C4-2B (cell line): ENCODE measurements around the gene STARD10.

Experiments
- H3K27ac ChIP-seq: fragments of 450-650 bp; 2 replicates; pipeline ENCODE4 v1.5.1; 2017
- CTCF ChIP-seq: fragments of 450-650 bp; conservative IDR thresholded peaks from 2 replicates; pipeline ENCODE4 v1.5.1; 2017; ENCODE audit warnings: mild to moderate bottlenecking
- ZFX ChIP-seq: fragments of 450-650 bp; IDR thresholded peaks from 2 replicates; pipeline ENCODE4 v1.6.1; 2017

Gene STARD10

GRCh38 chr11:72776844-72777754, 16.7 kb downstream of the STARD10 start:
- no peak overlapping the region for H3K27ac ChIP-seq
- TF ChIP-seq ZFX (no peak), CTCF (no peak)

- no peak for TF ChIP-seq CTCF
- no peak for TF ChIP-seq ZFX
- H3K27ac ChIP-seq, result no peak overlapping the region
These were observed 17.6 kb downstream of the STARD10 start for GRCh38 chr11:72776117-72776843.

GRCh38 chr11:72775288-72776110, 18.3 kb downstream of the STARD10 start:
- TF ChIP-seq CTCF (no peak), ZFX (no peak)
- no peak overlapping the region for H3K27ac ChIP-seq

- TF ChIP-seq CTCF (no peak), ZFX (no peak)
- no peak overlapping the region for H3K27ac ChIP-seq
These were observed 19.3 kb downstream of the STARD10 start for GRCh38 chr11:72774499-72774898.

GRCh38 chr11:72773696-72774095, 20.2 kb downstream of the STARD10 start:
- no peak overlapping the region for H3K27ac ChIP-seq
- TF ChIP-seq CTCF (no peak), ZFX (no peak)

GRCh38 chr11:72773291-72773690, 20.6 kb downstream of the STARD10 start:
- H3K27ac ChIP-seq, result no peak overlapping the region
- TF ChIP-seq CTCF, result no peak
- TF ChIP-seq ZFX, result no peak
